Activated B cell treated with CpG ODN at 0.5 μM for 24 hours (primary cell): ENCODE measurements around the gene RPLP2. TPM values are rescaled to one million over a fixed set of nuclear protein-coding genes. Genes with fewer than 3 reads are reported as not detected.

Source experiments
- ATAC-seq: fragments of 200-7000 bp; cut with Tn5 transposase; one replicate; pipeline ENCODE4 v1.10.0; 2021; ENCODE audit warnings: low read depth, mild to moderate bottlenecking, moderate library complexity
- CTCF ChIA-PET: fragments of 350-600 bp; sonication (Branson Sonifier 250); formaldehyde crosslinking; loops from one replicate; lab custom pipeline; 2021; ENCODE audit warnings: antibody characterized with exemption; lab: Charles Lee
- POLR2A ChIA-PET: fragments of 350-600 bp; sonication (Branson Sonifier 250); formaldehyde crosslinking; loops from one replicate; lab custom pipeline; 2021; ENCODE audit warnings: antibody characterized with exemption; lab: Charles Lee
- DNase-seq: peaks from one replicate; pipeline ENCODE4 v3.0.0; 2022
- H3K27ac Mint-ChIP-seq: one replicate; pipeline ENCODE4 v1.8.0; 2020; ENCODE audit warnings: mixed read lengths
- H3K27me3 Mint-ChIP-seq: one replicate; pipeline ENCODE4 v1.8.0; 2021; ENCODE audit warnings: mixed read lengths
- H3K36me3 Mint-ChIP-seq: one replicate; pipeline ENCODE4 v1.8.0; 2021; ENCODE audit warnings: low read depth, mixed read lengths
- H3K4me1 Mint-ChIP-seq: one replicate; pipeline ENCODE4 v1.8.0; 2021; ENCODE audit warnings: mixed read lengths
- H3K4me3 Mint-ChIP-seq: one replicate; pipeline ENCODE4 v1.8.0; 2020; ENCODE audit warnings: mild to moderate bottlenecking, mixed read lengths
- H3K9me3 Mint-ChIP-seq: one replicate; pipeline ENCODE4 v1.8.0; 2020; ENCODE audit warnings: mixed read lengths
- CTCF ChIP-seq: fragments of 200-600 bp; IDR thresholded peaks from one replicate; pipeline ENCODE4 v1.8.0; 2022; ENCODE audit warnings: antibody characterized with exemption, mild to moderate bottlenecking
- intact Hi-C: fragments of 100-400 bp; cut with micrococcal nuclease; formaldehyde crosslinking; loops from one replicate; pipeline ENCODE4 v1.15.1; 2024
- total RNA-seq: library from RNA; stranded (reverse); gene quantifications from 2 replicates; pipeline ENCODE4 v1.2.3, GENCODE V29; 2022

The RPLP2 gene
- total RNA-seq, 1 donor from 2014 or later = 4,124 TPM

DNA sequence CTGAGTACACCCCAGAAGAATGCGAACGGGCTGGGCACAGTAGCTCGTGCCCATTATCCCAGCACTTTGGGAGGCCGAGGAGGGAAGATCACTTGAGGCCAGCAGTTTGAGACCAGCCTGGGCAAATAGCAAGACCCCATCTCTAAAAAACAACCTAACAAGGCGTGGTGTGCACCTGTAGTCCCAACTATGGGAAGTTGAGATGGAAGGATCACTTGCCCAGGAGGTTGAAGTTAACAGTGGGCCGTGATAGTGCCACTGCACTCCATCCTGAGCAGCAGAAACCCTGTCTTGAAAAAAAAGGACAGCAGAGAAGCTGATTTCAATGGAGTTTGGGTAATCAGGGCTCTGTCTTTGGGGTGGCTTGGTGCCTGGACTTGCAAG is 3.3 kb downstream of the RPLP2 start:
- H3K27ac Mint-ChIP-seq = no peak overlapping the region
- ChIA-PET POLR2A (interaction anchor here (0.9 to 1.3 kb wide), 3 partner anchors 16 to 30 kb away, joined by 3 to 4 read pairs (median 4); partner anchors contain the start of gene TSPAN4), CTCF (no interaction called here)
- H3K27me3 Mint-ChIP-seq = no peaks in the 10 kb centered on the region
- H3K36me3 Mint-ChIP-seq = peaks cover 39% of the 10 kb centered on the region
- intact Hi-C loops = no loop called here
- no peak for ATAC-seq
- no peaks in the 10 kb centered on the region for H3K9me3 Mint-ChIP-seq
- no peak for DNase-seq
- peaks cover 29% of the 10 kb centered on the region for H3K4me1 Mint-ChIP-seq
- no peak overlapping the region for H3K4me3 Mint-ChIP-seq
- no peak for TF ChIP-seq CTCF

DNA sequence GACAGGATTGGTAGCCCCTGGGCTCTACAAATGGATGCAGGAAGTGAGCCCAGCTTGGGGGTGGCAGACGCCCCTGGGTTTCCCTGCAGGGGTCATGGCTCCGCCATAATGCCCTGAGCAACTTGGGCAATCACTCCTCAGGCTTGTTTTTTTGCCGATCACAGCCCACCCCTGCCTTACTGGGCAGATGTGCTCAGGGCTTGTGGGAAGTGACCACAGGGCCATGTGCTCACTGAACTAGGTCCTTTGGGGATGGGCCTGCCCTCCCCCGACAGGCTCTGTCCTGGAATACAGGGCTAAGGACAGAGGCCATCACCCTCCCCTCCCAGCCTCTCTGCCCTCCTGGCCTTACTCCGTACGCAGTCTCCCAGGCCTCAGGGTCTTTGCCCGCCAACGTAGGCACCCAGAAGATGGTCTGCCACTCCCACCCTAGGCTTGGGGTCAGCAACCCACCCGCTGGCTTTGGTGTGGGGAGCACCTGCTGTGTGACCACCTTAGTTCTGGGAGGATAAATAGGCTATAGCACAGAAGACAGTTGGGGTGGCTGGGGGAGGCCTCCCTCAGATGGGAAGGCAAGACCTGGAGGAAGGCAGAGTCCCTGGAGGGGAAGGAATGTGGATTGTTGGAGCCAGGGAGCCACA is 3.8 kb downstream of the RPLP2 start:
- POLR2A ChIA-PET = interaction anchor here (1.1 kb wide), 1 partner anchor 17 kb away, joined by 4 read pairs; no protein-coding TSS in a partner anchor
- ATAC-seq (no peak), DNase-seq (no peak)
- no peak for TF ChIP-seq CTCF
- CTCF ChIA-PET = no interaction called here
- no peaks in the 10 kb centered on the region for H3K27me3 Mint-ChIP-seq
- H3K4me1 Mint-ChIP-seq = peaks cover 27% of the 10 kb centered on the region
- intact Hi-C loops = no loop called here
- no peaks in the 10 kb centered on the region for H3K9me3 Mint-ChIP-seq
- H3K36me3 Mint-ChIP-seq = peaks cover 39% of the 10 kb centered on the region
- H3K4me3 Mint-ChIP-seq = no peak overlapping the region
- no peak overlapping the region for H3K27ac Mint-ChIP-seq

DNA sequence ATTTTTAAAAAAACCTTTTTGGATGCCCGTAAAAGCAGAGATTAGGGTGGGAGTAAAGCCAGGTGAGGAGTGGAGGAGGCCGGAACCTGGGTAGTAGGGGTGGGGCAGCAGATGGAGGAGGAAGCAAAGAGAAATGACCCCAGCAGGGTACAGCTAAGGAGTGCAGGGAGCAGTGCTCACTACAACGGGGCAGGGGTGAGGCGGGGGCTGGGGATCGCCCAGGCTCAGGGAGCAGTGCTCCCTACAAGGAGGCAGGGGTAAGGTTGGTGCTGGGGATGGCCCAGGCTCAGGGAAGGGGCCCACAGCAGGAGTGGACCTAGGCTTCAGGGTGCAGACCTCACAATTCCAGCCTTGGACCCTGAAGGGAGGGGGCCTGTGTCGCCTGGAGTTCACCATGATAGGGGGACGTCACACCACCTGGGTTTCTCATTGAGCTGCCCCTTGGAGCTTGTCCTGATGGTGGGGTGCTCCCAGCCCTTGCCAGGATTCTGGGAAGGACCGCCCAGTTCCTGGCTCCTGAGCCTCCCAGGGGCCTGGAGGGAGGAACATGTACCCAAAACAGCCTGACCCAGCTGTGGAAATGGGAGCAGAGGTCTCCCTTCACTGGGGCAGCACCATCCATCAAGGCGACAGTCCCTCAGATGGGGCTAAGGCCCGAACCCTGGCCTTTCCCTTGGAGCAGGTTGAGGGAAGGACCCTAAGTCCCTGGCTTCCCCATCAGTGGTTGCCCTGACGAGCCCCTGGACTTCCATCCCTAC is 6.1 kb downstream of the RPLP2 start:
- no peak overlapping the region for H3K4me3 Mint-ChIP-seq
- no peaks in the 10 kb centered on the region for H3K9me3 Mint-ChIP-seq
- H3K36me3 Mint-ChIP-seq = peaks cover 31% of the 10 kb centered on the region
- peaks cover 21% of the 10 kb centered on the region for H3K4me1 Mint-ChIP-seq
- no peak overlapping the region for H3K27ac Mint-ChIP-seq
- ATAC-seq = no peak
- intact Hi-C loops = no loop called here
- no peak for TF ChIP-seq CTCF
- H3K27me3 Mint-ChIP-seq = no peaks in the 10 kb centered on the region
- POLR2A ChIA-PET = interaction anchor here (0.6 to 5.6 kb wide), 2 partner anchors 15 to 20 kb away, joined by 5 to 104 read pairs; partner anchors contain the start of genes CD151 and CRACR2B
- CTCF ChIA-PET = no interaction called here
- no peak for DNase-seq

GRCh38 chr11:816433-816779 is 6.6 kb downstream of the RPLP2 start:
- intact Hi-C loops = no loop called here
- Mint-ChIP-seq H3K27ac (no peak overlapping the region), H3K4me3 (no peak overlapping the region), H3K4me1 (peaks cover 20% of the 10 kb centered on the region), H3K27me3 (no peaks in the 10 kb centered on the region), H3K36me3 (peaks cover 25% of the 10 kb centered on the region), H3K9me3 (no peaks in the 10 kb centered on the region)
- ATAC-seq (no peak), DNase-seq (no peak)
- ChIA-PET CTCF (no interaction called here), POLR2A (interaction anchor here (0.6 to 5.6 kb wide), 2 partner anchors 15 to 20 kb away, joined by 5 to 104 read pairs; partner anchors contain the start of genes CD151 and CRACR2B)
- TF ChIP-seq CTCF = no peak
